Activated B cell treated with CpG ODN at 0.5 μM for 24 hours (primary cell): ENCODE measurements around the gene SLC12A9. TPM values are rescaled to one million over a fixed set of nuclear protein-coding genes. Genes with fewer than 3 reads are reported as not detected.

Experiments
- ATAC-seq: fragments of 200-7000 bp; cut with Tn5 transposase; one replicate; pipeline ENCODE4 v1.10.0; 2021; ENCODE audit warnings: low read depth, mild to moderate bottlenecking, moderate library complexity
- CTCF ChIA-PET: fragments of 350-600 bp; sonication (Branson Sonifier 250); formaldehyde crosslinking; loops from one replicate; lab custom pipeline; 2021; ENCODE audit warnings: antibody characterized with exemption; lab: Charles Lee
- POLR2A ChIA-PET: fragments of 350-600 bp; sonication (Branson Sonifier 250); formaldehyde crosslinking; loops from one replicate; lab custom pipeline; 2021; ENCODE audit warnings: antibody characterized with exemption; lab: Charles Lee
- DNase-seq: peaks from one replicate; pipeline ENCODE4 v3.0.0; 2022
- H3K27ac Mint-ChIP-seq: one replicate; pipeline ENCODE4 v1.8.0; 2020; ENCODE audit warnings: mixed read lengths
- H3K27me3 Mint-ChIP-seq: one replicate; pipeline ENCODE4 v1.8.0; 2021; ENCODE audit warnings: mixed read lengths
- H3K36me3 Mint-ChIP-seq: one replicate; pipeline ENCODE4 v1.8.0; 2021; ENCODE audit warnings: low read depth, mixed read lengths
- H3K4me1 Mint-ChIP-seq: one replicate; pipeline ENCODE4 v1.8.0; 2021; ENCODE audit warnings: mixed read lengths
- H3K4me3 Mint-ChIP-seq: one replicate; pipeline ENCODE4 v1.8.0; 2020; ENCODE audit warnings: mild to moderate bottlenecking, mixed read lengths
- H3K9me3 Mint-ChIP-seq: one replicate; pipeline ENCODE4 v1.8.0; 2020; ENCODE audit warnings: mixed read lengths
- intact Hi-C: fragments of 100-400 bp; cut with micrococcal nuclease; formaldehyde crosslinking; loops from one replicate; pipeline ENCODE4 v1.15.1; 2024
- total RNA-seq: library from RNA; stranded (reverse); gene quantifications from 2 replicates; pipeline ENCODE4 v1.2.3, GENCODE V29; 2022
- TF ChIP-seq, protein P1 (sequence below): fragments of 200-600 bp; IDR thresholded peaks from one replicate; pipeline ENCODE4 v1.8.0; 2022; ENCODE audit warnings: antibody characterized with exemption, mild to moderate bottlenecking

SLC12A9 gene
- total RNA-seq, 1 donor from 2014 or later, result 48.9 TPM

DNA sequence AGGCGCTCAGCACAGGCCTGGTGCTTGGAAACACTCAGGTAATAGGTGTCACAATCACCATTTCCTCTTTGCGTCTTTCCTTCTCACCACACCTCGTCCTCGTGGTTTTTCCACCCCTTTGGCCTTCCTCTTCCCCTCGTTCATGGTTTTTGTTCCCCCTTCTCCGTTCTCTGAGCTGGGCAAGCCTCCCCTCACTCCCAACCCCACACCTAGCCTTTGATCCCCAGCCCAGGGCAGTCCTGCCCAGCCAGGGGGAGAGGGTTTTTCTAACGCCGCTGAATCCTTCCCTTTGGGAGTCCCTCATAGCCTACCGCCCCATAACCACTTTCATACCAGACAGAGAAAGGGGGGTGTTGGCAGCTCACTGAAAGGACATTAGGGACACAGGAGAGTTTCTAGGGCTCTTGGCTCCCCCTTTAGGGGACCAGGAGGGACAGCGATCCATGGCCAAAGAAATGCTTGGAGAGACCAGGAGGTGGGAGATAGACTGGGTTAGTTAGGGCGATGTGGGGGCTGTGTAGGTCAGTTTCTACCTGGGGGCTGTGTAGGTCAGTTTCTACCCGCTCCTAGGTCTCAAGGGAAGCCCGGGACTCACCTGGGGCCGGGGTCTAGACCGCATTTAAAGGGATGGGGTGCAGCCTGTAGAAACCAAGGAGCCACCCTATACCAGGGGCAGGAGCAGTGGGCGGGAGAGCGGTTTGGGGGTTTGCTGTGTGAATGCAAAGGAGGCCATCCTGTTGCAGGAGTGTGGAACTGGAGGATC, 26.6 kb upstream of the SLC12A9 start:
- no peak overlapping the region for H3K27ac Mint-ChIP-seq
- H3K36me3 Mint-ChIP-seq, result no peaks in the 10 kb centered on the region
- intact Hi-C loops, result loop anchor here (2.0 kb wide), 1 partner anchor 27 kb away; the partner anchor contains the start of gene SLC12A9
- CTCF ChIA-PET, result no interaction called here
- H3K4me3 Mint-ChIP-seq, result peak overlapping the region; percentile 71
- DNase-seq, result no peak
- H3K4me1 Mint-ChIP-seq, result peaks cover 18% of the 10 kb centered on the region
- POLR2A ChIA-PET, result no interaction called here
- H3K27me3 Mint-ChIP-seq, result peaks cover 34% of the 10 kb centered on the region
- no peaks in the 10 kb centered on the region for H3K9me3 Mint-ChIP-seq
- no peak for ATAC-seq
- TF ChIP-seq, protein P1, sequence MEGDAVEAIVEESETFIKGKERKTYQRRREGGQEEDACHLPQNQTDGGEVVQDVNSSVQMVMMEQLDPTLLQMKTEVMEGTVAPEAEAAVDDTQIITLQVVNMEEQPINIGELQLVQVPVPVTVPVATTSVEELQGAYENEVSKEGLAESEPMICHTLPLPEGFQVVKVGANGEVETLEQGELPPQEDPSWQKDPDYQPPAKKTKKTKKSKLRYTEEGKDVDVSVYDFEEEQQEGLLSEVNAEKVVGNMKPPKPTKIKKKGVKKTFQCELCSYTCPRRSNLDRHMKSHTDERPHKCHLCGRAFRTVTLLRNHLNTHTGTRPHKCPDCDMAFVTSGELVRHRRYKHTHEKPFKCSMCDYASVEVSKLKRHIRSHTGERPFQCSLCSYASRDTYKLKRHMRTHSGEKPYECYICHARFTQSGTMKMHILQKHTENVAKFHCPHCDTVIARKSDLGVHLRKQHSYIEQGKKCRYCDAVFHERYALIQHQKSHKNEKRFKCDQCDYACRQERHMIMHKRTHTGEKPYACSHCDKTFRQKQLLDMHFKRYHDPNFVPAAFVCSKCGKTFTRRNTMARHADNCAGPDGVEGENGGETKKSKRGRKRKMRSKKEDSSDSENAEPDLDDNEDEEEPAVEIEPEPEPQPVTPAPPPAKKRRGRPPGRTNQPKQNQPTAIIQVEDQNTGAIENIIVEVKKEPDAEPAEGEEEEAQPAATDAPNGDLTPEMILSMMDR, result no peak

- Mint-ChIP-seq H3K4me3 (peak overlapping the region; percentile 71), H3K4me1 (peaks cover 18% of the 10 kb centered on the region), H3K27ac (no peak overlapping the region), H3K27me3 (peaks cover 36% of the 10 kb centered on the region), H3K36me3 (no peaks in the 10 kb centered on the region), H3K9me3 (no peaks in the 10 kb centered on the region)
- POLR2A ChIA-PET, result interaction anchor here (0.6 to 0.7 kb wide), 2 partner anchors 194 to 1809 kb away, joined by 3 to 4 read pairs; no protein-coding TSS in a partner anchor
- intact Hi-C loops, result loop anchor here (2.0 kb wide), 1 partner anchor 26 kb away; the partner anchor contains the start of gene SLC12A9
- CTCF ChIA-PET, result no interaction called here
- DNase-seq (peak; percentile 21), ATAC-seq (peak; percentile 60)
- TF ChIP-seq, protein P1, result no peak
These were observed 25.8 kb upstream of the SLC12A9 start for GRCh38 chr7:100826514-100827329.

GRCh38 chr7:100827330-100828226, 24.9 kb upstream of the SLC12A9 start, which contains the start of gene EPHB4:
EPHB4 (minus strand) TSS chr7:100827523; CDS start chr7:100827030, 493 bp downstream.
- ATAC-seq (peak; percentile 49), DNase-seq (no peak)
- Mint-ChIP-seq H3K36me3 (no peaks in the 10 kb centered on the region), H3K9me3 (no peaks in the 10 kb centered on the region), H3K4me3 (peak within 1 kb of the TSS; percentile 71), H3K27ac (no peak within 1 kb of the TSS), H3K27me3 (peaks cover 36% of the 10 kb centered on the region), H3K4me1 (peaks cover 18% of the 10 kb centered on the region)
- POLR2A ChIA-PET, result interaction anchor here (0.6 to 1.2 kb wide), 3 partner anchors 24 to 1810 kb away, joined by 3 to 4 read pairs (median 3); no protein-coding TSS in a partner anchor
- CTCF ChIA-PET, result interaction anchor here (1.0 kb wide), 1 partner anchor 122 kb away, joined by 3 read pairs; the partner anchor contains the start of gene POP7
- intact Hi-C loops, result loop anchor here (2.0 kb wide), 1 partner anchor 25 kb away; the partner anchor contains the start of gene SLC12A9
- TF ChIP-seq, protein P1, result no peak

DNA sequence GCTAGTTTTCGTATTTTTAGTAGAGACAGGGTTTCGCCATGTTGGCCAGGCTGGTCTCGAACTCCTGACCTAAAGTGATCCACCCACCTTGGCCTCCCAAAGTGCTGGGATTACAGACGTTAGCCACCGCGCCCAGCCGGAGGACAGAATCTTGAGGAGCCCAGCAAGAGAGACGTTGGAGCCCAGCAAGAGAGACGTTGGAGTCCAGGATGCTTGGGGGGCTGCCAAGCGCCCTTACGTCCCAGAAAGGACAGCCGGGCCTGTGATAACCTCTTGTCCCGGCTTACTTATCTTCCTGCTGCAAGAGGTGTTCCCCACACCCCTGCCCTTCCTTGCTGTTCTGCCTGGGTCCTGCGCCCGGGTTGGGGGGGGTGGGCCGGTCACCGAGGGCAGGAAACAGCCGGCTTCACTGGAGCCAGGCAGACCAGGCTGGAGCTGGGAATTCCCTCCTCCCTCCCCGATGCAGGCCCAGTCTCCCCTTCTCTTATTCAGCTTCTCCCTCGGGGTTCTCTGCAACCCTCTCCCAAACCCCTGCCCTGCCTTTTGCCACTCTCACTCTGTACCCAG, 23.3 kb upstream of the SLC12A9 start:
- CTCF ChIA-PET, result no interaction called here
- TF ChIP-seq, protein P1, result no peak

More for the DNA sequence above, 23.3 kb upstream of the SLC12A9 start:
- H3K27ac Mint-ChIP-seq, result no peak overlapping the region
- ATAC-seq (no peak), DNase-seq (no peak)
- POLR2A ChIA-PET, result no interaction called here
- H3K36me3 Mint-ChIP-seq, result no peaks in the 10 kb centered on the region
- H3K27me3 Mint-ChIP-seq, result peaks cover 30% of the 10 kb centered on the region
- H3K4me1 Mint-ChIP-seq, result peaks cover 18% of the 10 kb centered on the region
- intact Hi-C loops, result no loop called here
- no peaks in the 10 kb centered on the region for H3K9me3 Mint-ChIP-seq
- H3K4me3 Mint-ChIP-seq, result peak overlapping the region; percentile 46
